B cell (primary cell): Measurements from ENCODE around the gene NR5A1. TPM values are rescaled to one million over a fixed set of nuclear protein-coding genes. Genes with fewer than 3 reads are reported as not detected.

Experiments used
- ATAC-seq: fragments of 200-7000 bp; cut with Tn5 transposase; one replicate; pipeline ENCODE4 v1.10.0; 2021; ENCODE audit warnings: low read depth, mild to moderate bottlenecking, moderate number of reproducible peaks, moderate library complexity
- CTCF ChIA-PET: fragments of 350-600 bp; sonication (Branson Sonifier 250); formaldehyde crosslinking; loops from one replicate; lab custom pipeline; 2021; ENCODE audit warnings: antibody characterized with exemption, inconsistent platforms; lab: Charles Lee
- POLR2A ChIA-PET: fragments of 350-600 bp; sonication (Branson Sonifier 250); formaldehyde crosslinking; loops from one replicate; lab custom pipeline; 2021; ENCODE audit warnings: antibody characterized with exemption; lab: Charles Lee
- DNase-seq: peaks from one replicate; pipeline ENCODE4 v3.0.0; 2013
- H2AFZ ChIP-seq: 2 replicates; pipeline ENCODE4 v1.6.1; 2012; ENCODE audit warnings: mild to moderate bottlenecking, low read depth, low read length; ENCODE audit not compliant: insufficient read depth, poor library complexity, severe bottlenecking
- H3K27ac ChIP-seq, 2 donors: 1 replicate in 1 of 2; 2 replicates in 1 of 2; pipeline ENCODE4 v1.5.1; 2012 to 2013; ENCODE audit warnings: low read length in 2 of 2, mild to moderate bottlenecking in 2 of 2, moderate library complexity in 1 of 2
- H3K27me3 ChIP-seq, 4 experiments: fragments of 200-600 bp in 1 of 4; sonication (generic) in 1 of 4; replicated peaks in 1 of 4; 1 replicate in 2 of 4; 2 replicates in 2 of 4; pipeline versions ENCODE4 v1.6.1 to v1.7.0; 2013 to 2016; ENCODE audit warnings: low read length in 3 of 4, mild to moderate bottlenecking in 2 of 4, mixed read lengths in 1 of 4, moderate library complexity in 1 of 4; ENCODE audit not compliant: insufficient read depth in 4 of 4, control insufficient read depth in 3 of 4; ENCODE audit errors: control extremely low read depth in 1 of 4
- H3K36me3 ChIP-seq, 2 experiments: replicated peaks in 1 of 2; 1 replicate in 1 of 2; 2 replicates in 1 of 2; pipeline versions ENCODE4 v1.6.1 to v1.7.1; 2013; ENCODE audit warnings: low read length in 1 of 2; ENCODE audit not compliant: insufficient read depth in 2 of 2, control insufficient read depth in 1 of 2; ENCODE audit errors: control extremely low read depth in 1 of 2, extremely low read depth in 1 of 2
- H3K4me1 ChIP-seq, 2 donors: fragments of 200-600 bp in 1 of 2; sonication (generic) in 1 of 2; 1 replicate in 1 of 2; 2 replicates in 1 of 2; pipeline versions ENCODE4 v1.5.1 to v1.6.1; 2013 to 2017; ENCODE audit warnings: low read length in 2 of 2; ENCODE audit not compliant: control insufficient read depth in 2 of 2, insufficient read depth in 2 of 2
- H3K4me2 ChIP-seq: replicated peaks from 2 replicates; pipeline ENCODE3; 2012; ENCODE audit warnings: mild to moderate bottlenecking, low read depth, low read length; ENCODE audit not compliant: poor library complexity, severe bottlenecking
- H3K4me3 ChIP-seq, 5 experiments: fragments of 200-600 bp in 1 of 5; sonication (generic) in 1 of 5; 1 replicate in 3 of 5; 2 replicates in 2 of 5; pipeline versions ENCODE4 v1.5.1 to v1.7.0; 2011 to 2016; ENCODE audit warnings: low read length in 4 of 5, mild to moderate bottlenecking in 4 of 5, low read depth in 2 of 5, control low read depth in 1 of 5, moderate library complexity in 1 of 5; ENCODE audit not compliant: insufficient read depth in 1 of 5; ENCODE audit errors: control extremely low read depth in 1 of 5, extremely low read depth in 1 of 5
- H3K79me2 ChIP-seq: fragments of 200-600 bp; sonication (generic); one replicate; pipeline ENCODE4 v1.6.0; 2016; ENCODE audit warnings: low read length; ENCODE audit not compliant: control insufficient read depth, insufficient read depth
- H3K9ac ChIP-seq: fragments of 200-600 bp; sonication (generic); 2 replicates; pipeline ENCODE4 v1.6.1; 2017; ENCODE audit warnings: mild to moderate bottlenecking, low read length, moderate library complexity
- H3K9me3 ChIP-seq, 3 donors: one replicate each; pipeline versions ENCODE4 v1.6.1 to v1.7.1; 2013; ENCODE audit warnings: low read length in 2 of 3; ENCODE audit not compliant: control insufficient read depth in 2 of 3, insufficient read depth in 1 of 3; ENCODE audit errors: control extremely low read depth in 1 of 3
- H4K20me1 ChIP-seq: 2 replicates; pipeline ENCODE4 v1.6.0; 2012; ENCODE audit warnings: mild to moderate bottlenecking, low read length; ENCODE audit not compliant: insufficient read depth, control insufficient read depth, poor library complexity, severe bottlenecking
- H3K27ac Mint-ChIP-seq: one replicate; pipeline ENCODE4 v1.8.0; 2021; ENCODE audit warnings: mixed read lengths
- H3K27me3 Mint-ChIP-seq: one replicate; pipeline ENCODE4 v1.8.0; 2021; ENCODE audit warnings: mixed read lengths
- H3K4me1 Mint-ChIP-seq: one replicate; pipeline ENCODE4 v1.8.0; 2021; ENCODE audit warnings: mixed read lengths
- H3K4me3 Mint-ChIP-seq: one replicate; pipeline ENCODE4 v1.8.0; 2021; ENCODE audit warnings: mixed read lengths
- H3K9me3 Mint-ChIP-seq: one replicate; pipeline ENCODE4 v1.8.0; 2022; ENCODE audit warnings: mixed read lengths; ENCODE audit not compliant: insufficient read depth
- EZH2 ChIP-seq: IDR thresholded peaks from 2 replicates; pipeline ENCODE4 v1.6.1; 2012; ENCODE audit warnings: borderline replicate concordance, low read depth, mild to moderate bottlenecking, moderate library complexity, low read length; ENCODE audit not compliant: insufficient read depth, poor library complexity, severe bottlenecking
- whole genome bisulfite sequencing: methylation state at CpG from one replicate; pipeline ENCODE4 v1.1.5; 2013; ENCODE audit warnings: missing lambda C conversion rate; ENCODE audit not compliant: insufficient coverage; 5-methylcytosine and 5-hydroxymethylcytosine counted together
- intact Hi-C: fragments of 100-400 bp; cut with micrococcal nuclease; formaldehyde crosslinking; loops from one replicate; pipeline ENCODE4 v1.10.0; 2022
- polyA plus RNA-seq: library from polyadenylated mRNA; depleted of rRNA; stranded (reverse); fragments of >200 nt; gene quantifications from 2 replicates; pipeline ENCODE4 v1.2.3, GENCODE V29; 2012
- total RNA-seq, 2 donors: library from RNA; stranded (reverse); fragments of 120-200 nt in 1 of 2; gene quantifications; 1 replicate in 1 of 2; 2 replicates in 1 of 2; pipeline versions ENCODE4 v1.2.3 to v1.2.4, GENCODE V29; 2013 to 2022
- TF ChIP-seq, protein P1 (sequence below): fragments of 200-600 bp; IDR thresholded peaks from one replicate; pipeline ENCODE4 v1.8.0; 2022; ENCODE audit warnings: antibody characterized with exemption, mild to moderate bottlenecking

Gene NR5A1
- total and polyA plus RNA-seq, 2 donors (not counting 1 experiment from before 2014, with no cell fraction given) = not detected

DNA sequence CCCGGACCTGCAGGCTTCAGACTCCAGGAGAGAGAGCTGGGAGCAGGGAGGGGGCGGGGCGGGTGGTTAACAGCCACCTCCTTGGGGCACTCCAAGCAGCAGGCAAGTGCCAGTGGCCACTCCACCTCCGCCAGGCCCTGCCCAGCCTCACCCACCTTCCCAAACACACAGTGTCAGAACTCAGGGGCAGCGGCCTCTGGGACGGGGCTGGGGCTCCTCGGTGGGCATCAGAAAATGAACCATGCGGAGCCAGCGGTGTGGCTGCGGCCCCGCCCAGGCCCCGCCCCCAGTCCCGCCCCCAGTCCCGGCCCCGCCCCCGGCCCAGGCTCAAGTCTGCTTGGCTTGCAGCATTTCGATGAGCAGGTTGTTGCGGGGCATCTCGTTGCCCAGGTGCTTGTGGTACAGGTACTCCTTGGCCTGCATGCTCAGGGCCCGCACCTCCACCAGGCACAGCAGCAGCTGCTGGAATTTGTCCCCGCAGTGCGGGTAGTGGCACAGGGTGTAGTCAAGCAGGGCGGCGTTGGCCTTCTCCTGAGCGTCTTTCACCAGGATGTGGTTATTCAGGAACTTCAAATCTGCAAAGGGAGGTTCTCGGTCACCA, 24.7 kb downstream of the NR5A1 start:
- intact Hi-C loops = no loop called here
- Histone ChIP-seq H3K27me3 (peaks cover 0 to 20% (median 1%) of the 10 kb centered on the region in 4 experiments), H4K20me1 (no peaks in the 10 kb centered on the region), H3K9ac (no peak overlapping the region), H2AFZ (no peak overlapping the region), H3K27ac (no peak overlapping the region), H3K4me3 (no peak overlapping the region), H3K79me2 (no peaks in the 10 kb centered on the region), H3K36me3 (no peaks in the 10 kb centered on the region), H3K9me3 (peaks cover 0 to 9% (median 0%) of the 10 kb centered on the region in 3 donors), H3K4me2 (no peak overlapping the region), H3K4me1 (no peaks in the 10 kb centered on the region)
- ChIA-PET CTCF (no interaction called here), POLR2A (no interaction called here)
- WGBS = 60% methylated on average over 20 of the region's 26 CpGs
- Mint-ChIP-seq H3K9me3 (no peaks in the 10 kb centered on the region), H3K27ac (no peak overlapping the region), H3K27me3 (peaks cover 13% of the 10 kb centered on the region), H3K4me1 (no peaks in the 10 kb centered on the region), H3K4me3 (no peak overlapping the region)
- no peak for ATAC-seq
- TF ChIP-seq, protein P1, sequence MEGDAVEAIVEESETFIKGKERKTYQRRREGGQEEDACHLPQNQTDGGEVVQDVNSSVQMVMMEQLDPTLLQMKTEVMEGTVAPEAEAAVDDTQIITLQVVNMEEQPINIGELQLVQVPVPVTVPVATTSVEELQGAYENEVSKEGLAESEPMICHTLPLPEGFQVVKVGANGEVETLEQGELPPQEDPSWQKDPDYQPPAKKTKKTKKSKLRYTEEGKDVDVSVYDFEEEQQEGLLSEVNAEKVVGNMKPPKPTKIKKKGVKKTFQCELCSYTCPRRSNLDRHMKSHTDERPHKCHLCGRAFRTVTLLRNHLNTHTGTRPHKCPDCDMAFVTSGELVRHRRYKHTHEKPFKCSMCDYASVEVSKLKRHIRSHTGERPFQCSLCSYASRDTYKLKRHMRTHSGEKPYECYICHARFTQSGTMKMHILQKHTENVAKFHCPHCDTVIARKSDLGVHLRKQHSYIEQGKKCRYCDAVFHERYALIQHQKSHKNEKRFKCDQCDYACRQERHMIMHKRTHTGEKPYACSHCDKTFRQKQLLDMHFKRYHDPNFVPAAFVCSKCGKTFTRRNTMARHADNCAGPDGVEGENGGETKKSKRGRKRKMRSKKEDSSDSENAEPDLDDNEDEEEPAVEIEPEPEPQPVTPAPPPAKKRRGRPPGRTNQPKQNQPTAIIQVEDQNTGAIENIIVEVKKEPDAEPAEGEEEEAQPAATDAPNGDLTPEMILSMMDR = no peak
- no peak for TF ChIP-seq EZH2
- no peak for DNase-seq

DNA sequence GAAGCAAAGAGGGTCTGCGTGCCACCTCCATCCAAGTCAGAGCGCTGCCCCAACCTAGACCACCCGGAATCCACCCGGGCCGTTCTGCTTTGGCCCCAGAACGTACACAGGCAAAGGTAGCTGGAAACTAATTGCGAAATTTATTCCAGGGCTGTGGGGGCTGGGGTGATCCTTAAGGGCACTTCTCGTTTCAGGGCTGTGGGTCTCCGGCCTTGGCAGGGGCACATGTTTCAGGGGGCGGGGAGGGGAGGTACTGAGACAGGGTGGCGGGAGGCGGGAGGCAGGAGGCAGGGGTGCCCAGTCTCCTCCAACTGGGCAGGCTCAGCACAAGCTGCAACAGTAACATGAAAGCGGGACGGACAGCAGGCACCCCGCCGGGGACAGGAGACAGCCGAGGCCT, 26.1 kb downstream of the NR5A1 start:
- Histone ChIP-seq H3K9ac (no peak overlapping the region), H3K9me3 (peaks cover 0 to 10% (median 0%) of the 10 kb centered on the region in 3 donors), H3K79me2 (no peaks in the 10 kb centered on the region), H2AFZ (no peak overlapping the region), H3K27me3 (peaks cover 0 to 32% (median 7%) of the 10 kb centered on the region in 4 experiments), H4K20me1 (no peaks in the 10 kb centered on the region), H3K4me3 (no peak overlapping the region), H3K27ac (no peak overlapping the region), H3K36me3 (no peaks in the 10 kb centered on the region), H3K4me1 (peaks cover 0 to 5% of the 10 kb centered on the region in 2 donors), H3K4me2 (no peak overlapping the region)
- Mint-ChIP-seq H3K27me3 (peaks cover 18% of the 10 kb centered on the region), H3K4me3 (no peak overlapping the region), H3K9me3 (no peaks in the 10 kb centered on the region), H3K27ac (no peak overlapping the region), H3K4me1 (no peaks in the 10 kb centered on the region)
- ChIA-PET POLR2A (no interaction called here), CTCF (interaction anchor here (0.5 kb wide), 1 partner anchor 87 kb away, joined by 3 read pairs; no protein-coding TSS in a partner anchor)
- no peak for DNase-seq
- TF ChIP-seq, protein P1 = no peak
- TF ChIP-seq EZH2 = no peak
- ATAC-seq = no peak
- intact Hi-C loops = no loop called here
- 70% methylated on average over 13 of the region's 17 CpGs for WGBS
